Measurements from ENCODE around the gene OR2T3.
"Not testable (repeated sequence)": the region's sequence is repeated elsewhere in the genome, so short reads cannot be mapped to it uniquely, and the experiment has no call there.

GRCh38 chr1:248510217-248510616 is 37.1 kb downstream of the OR2T3 start:
- TF ChIP-seq EZH2 (IDR thresholded peaks at IDR 0.05; ENCODE audit: borderline replicate concordance, low read length); CTCF (conservative IDR thresholded peaks at IDR 0.05 in 1 of 2, IDR thresholded peaks at IDR 0.05 in 1 of 2; ENCODE audit: extremely low read depth in 1 of 2, insufficient read depth in 1 of 2, low read depth in 1 of 2, low read length in 2 of 2): not testable (repeated sequence)

Data from mammary epithelial cell (primary cell).